GM18505 (cell line): ENCODE data around the gene CD81.
A peak's percentile ranks its signal among the peaks of the same experiment; 100 is the strongest.
"Not testable (repeated sequence)": the region's sequence is repeated elsewhere in the genome, so short reads cannot be mapped to it uniquely, and the experiment has no call there.

ENCODE experiments used
- ATAC-seq: cut with Tn5 transposase; IDR thresholded peaks from one replicate; pipeline ENCODE4 v1.9.1; 2021; ENCODE audit not compliant: unreplicated experiment
- POLR2A ChIP-seq: IDR thresholded peaks from 4 replicates; pipeline ENCODE4 v1.6.1; 2011; ENCODE audit warnings: borderline replicate concordance; ENCODE audit not compliant: insufficient read depth, insufficient read length; ENCODE audit errors: extremely low read depth

CD81 gene, protein sequence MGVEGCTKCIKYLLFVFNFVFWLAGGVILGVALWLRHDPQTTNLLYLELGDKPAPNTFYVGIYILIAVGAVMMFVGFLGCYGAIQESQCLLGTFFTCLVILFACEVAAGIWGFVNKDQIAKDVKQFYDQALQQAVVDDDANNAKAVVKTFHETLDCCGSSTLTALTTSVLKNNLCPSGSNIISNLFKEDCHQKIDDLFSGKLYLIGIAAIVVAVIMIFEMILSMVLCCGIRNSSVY

DNA sequence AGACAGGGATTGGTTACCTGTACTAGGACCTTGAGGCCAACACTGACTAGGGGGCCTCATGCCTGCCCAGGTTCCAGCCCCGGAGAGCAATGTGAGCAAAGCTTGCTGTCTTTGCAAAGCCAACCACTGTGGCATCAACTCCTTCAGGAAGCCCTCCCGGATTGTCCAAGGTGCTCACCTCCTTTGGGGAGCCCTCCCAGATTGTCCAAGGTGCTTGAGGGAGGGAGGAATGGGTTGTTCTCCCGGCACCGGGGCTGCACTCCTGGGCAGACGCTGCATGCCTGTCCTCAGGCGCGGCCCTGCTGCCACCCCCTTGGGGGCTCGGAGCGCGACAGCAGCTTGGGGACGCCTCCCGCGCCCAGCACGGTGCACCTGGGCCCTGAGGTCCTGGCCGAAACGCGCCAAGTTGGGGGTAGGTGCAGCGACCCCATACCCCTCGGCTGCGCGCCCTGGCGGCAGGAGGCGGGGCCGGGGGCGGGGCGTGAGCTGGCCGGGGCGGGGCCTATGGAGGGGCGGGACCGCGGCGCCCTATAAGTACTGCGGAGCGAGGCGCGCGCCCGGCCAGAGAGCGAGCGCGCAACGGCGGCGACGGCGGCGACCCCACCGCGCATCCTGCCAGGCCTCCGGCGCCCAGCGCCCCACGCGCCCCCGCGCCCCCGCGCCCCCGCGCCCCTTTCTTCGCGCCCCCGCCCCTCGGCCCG, at the start of gene CD81:
Gene CD81 (plus strand): TSS at position 560 of the 701 bp plus-strand sequence. CDS start 240 bp downstream, outside the sequence.
- peak; percentile 54 for ATAC-seq
- peak; percentile 84 for TF ChIP-seq POLR2A

- no peak for ATAC-seq
- TF ChIP-seq POLR2A: no peak
Observed at GRCh38 chr11:2328021-2328420, 49.1 kb upstream of the CD81 start.

- ATAC-seq: no peak
- no peak for TF ChIP-seq POLR2A
Observed at GRCh38 chr11:2328656-2329354, 48.3 kb upstream of the CD81 start.

- no peak for ATAC-seq
- TF ChIP-seq POLR2A: no peak
Observed at GRCh38 chr11:2329551-2329950, 47.6 kb upstream of the CD81 start.

DNA sequence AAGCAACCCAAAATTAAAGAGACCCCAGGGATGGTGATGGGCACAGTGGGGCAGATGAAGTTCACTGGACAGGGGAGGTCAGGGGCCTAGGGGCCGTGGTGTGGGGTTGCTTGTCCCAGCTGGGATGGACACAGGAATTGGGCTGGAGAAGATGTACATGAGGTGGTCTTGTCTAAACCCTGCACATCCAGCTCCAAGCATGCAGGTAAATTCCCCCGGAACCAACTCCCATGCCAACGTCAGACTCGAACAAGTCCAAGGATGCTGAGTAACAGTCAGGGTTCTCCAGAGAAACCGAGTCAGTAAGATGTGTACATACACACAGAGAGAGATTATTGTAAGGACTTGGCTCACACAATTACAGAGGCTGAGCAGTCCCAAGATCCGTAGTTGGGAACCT, 46.4 kb upstream of the CD81 start:
- no peak for TF ChIP-seq POLR2A
- no peak for ATAC-seq

DNA sequence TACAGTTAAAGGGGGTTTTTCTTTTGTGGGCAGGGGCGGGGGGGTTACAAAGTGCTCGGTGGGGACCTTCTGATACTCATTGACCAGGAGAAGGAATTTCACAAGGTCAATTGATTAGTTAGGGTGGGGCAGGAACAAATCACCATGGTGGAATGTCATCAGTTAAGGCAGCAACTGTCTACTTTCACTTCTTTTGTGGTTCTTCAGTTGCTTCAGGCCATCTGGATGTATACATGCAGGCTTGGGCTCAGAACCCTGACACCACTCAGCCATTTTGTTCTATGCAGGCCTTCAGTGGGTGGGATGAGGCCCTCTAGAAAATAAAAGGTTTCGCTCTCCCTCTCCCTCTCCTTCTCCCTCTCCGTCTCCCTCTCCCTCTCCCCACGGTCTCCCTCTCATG, 45.7 kb upstream of the CD81 start:
- ATAC-seq: no peak
- TF ChIP-seq POLR2A: no peak

- ATAC-seq: not testable (repeated sequence)
Observed at GRCh38 chr11:2332569-2332968, 44.5 kb upstream of the CD81 start.

DNA sequence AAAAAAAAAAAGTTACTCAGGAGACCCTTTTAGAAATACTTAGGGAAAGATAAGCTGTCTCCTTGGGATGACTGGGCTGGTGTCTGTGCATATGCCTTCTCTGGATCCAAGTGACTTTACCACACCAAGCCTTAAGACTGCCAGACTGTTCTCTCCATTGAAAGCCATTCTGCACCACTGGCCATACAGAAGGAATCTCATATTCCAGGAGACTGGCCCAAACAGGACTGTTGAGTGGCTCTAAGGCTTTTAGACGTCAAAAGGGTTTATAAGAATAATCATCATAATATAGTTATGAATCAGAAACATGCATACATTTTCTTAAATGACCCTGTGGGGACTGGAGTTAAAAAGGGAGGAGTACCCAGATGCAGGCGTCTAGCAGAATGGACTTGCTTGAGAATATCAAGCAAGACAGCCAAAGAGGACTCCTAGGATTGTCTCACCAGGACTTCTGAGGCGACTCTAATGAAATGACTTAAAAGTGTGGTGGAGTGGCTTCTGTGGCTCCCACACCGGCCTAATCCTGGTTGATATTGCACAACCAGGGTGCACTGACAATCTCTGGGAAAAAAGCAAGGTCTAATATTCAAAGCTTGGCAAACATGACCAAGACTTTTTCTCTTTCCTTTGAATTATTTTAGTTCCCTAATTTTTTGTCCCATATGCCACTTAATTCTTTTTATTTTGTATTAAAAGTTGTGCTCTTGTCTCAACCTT, 43.5 kb upstream of the CD81 start:
- not testable (repeated sequence) for ATAC-seq

DNA sequence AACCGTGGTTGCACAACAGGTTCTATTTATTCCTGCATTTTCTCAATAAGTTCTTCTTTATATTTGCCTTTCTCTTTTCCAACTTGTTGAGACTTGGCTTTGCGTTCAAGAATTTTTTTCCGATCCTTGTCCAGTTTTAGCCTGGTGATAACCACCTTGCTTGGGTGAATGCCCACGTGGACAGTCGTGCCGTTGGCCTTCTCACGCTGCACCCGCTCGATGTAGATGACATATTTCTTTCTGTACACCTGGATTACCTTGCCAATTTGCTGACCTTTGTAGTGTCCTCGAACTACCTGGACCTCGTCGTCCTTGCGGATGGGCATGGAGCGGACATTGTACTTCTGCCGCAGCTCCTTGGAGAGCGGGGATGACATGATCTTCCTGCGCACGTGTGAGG, 41.8 kb upstream of the CD81 start:
- not testable (repeated sequence) for ATAC-seq

- not testable (repeated sequence) for ATAC-seq
Observed at GRCh38 chr11:2338760-2339159, 38.4 kb upstream of the CD81 start.

DNA sequence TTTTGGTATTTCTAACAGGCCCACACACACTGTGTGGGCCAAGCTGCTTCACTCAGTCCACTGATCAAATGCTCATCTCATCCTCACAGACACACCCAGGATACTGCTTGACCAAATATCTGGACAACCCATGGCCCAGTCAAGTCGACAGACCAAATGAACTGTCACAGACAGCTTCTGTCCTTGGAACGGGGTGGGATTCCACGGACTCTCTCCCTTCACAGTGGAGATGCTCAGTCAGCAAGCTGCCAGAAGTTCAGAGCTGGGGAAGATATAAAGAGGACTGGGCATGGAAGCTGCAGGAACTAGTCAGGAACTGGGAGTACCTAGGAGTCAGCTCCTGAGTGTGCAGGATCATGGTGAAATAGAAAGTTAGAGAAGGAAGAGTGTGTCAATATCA, 34.6 kb upstream of the CD81 start:
- no peak for ATAC-seq

DNA sequence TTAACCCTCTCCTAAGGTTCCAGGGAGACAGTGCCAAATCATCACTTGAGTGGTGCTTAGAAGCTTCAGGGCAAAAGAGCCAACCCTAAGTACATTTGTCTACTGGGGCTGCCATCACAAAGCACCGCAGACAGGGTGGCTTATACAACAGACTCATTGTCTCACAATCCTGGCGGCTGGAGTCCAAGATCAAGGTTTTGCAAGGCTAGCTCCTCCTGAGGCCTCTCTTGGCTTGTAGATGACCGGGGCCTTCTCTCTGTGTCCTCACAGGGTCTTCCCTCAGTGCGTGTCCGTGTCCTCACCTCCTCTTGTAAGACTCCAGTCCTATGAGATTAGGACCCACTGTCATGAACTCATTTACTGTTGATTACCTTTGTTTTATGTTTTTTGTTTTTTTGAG, 34.1 kb upstream of the CD81 start:
- no peak for ATAC-seq
- TF ChIP-seq POLR2A: no peak

More for the DNA sequence above, 34.6 kb upstream of the CD81 start:
- TF ChIP-seq POLR2A: no peak

GRCh38 chr11:2343502-2343901, 33.6 kb upstream of the CD81 start:
- TF ChIP-seq POLR2A: no peak
- no peak for ATAC-seq

DNA sequence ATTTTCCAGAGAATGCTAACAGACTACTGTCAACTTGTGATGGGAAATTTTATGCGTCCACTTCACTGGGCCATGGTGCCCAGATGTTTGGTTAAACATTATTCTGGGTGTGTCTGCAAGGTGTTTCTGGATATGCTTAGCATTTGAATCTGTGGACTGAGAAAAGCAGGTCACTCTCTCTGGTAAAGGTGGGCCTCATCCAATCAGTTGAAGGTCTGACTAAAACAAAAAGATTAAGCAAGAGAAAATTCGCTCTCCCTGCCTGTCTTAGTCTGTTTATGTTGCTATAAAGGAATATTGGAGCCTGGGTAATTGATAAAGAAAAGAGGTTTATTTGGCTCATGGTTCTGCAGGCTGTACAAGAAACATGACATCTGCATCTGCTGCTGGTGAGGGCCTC, 32.1 kb upstream of the CD81 start:
- TF ChIP-seq POLR2A: no peak

More for the DNA sequence above, 32.1 kb upstream of the CD81 start:
- no peak for ATAC-seq
